ENCODE data around the gene C1orf159.
"Not testable (repeated sequence)": the region's sequence is repeated elsewhere in the genome, so short reads cannot be mapped to it uniquely, and the experiment has no call there.

Gene C1orf159

GRCh38 chr1:1081311-1082238 lies 34.3 kb downstream of the C1orf159 start:
- Histone ChIP-seq H3K4me2 (ENCODE audit: low read length) (no peak overlapping the region), H3K79me1 (ENCODE audit: low read length) (no peaks in the 10 kb centered on the region), H3K36me3 (ENCODE audit: control insufficient read depth, insufficient read depth, low read length) (no peaks in the 10 kb centered on the region), H2BK15ac (replicated peaks; ENCODE audit: low read depth) (no peak overlapping the region), H4K8ac (ENCODE audit: low read depth, low read length) (no peak overlapping the region), H3K23ac (ENCODE audit: low read length) (no peak overlapping the region), H3K4me3 (ENCODE audit: low read length) (no peak overlapping the region), H3K27ac (ENCODE audit: low read depth, low read length) (no peak overlapping the region), H3K18ac (ENCODE audit: low read length) (no peak overlapping the region), H2BK120ac (ENCODE audit: low read depth, low read length) (no peak overlapping the region), H3K4me1 (ENCODE audit: control insufficient read depth, low read depth, low read length) (no peaks in the 10 kb centered on the region), H3K79me2 (ENCODE audit: control insufficient read depth, insufficient read depth, low read length) (no peaks in the 10 kb centered on the region), H4K5ac (ENCODE audit: low read length) (no peak overlapping the region), H3K9ac (ENCODE audit: low read length) (no peak overlapping the region), H3K4ac (ENCODE audit: low read depth, low read length) (no peak overlapping the region), H3K56ac (ENCODE audit: low read length) (no peak overlapping the region), H2BK5ac (ENCODE audit: low read length) (no peak overlapping the region), H2AK5ac (ENCODE audit: low read length) (no peak overlapping the region), H3K27me3 (ENCODE audit: insufficient read depth, low read length, poor library complexity) (no peaks in the 10 kb centered on the region)
- no CpG with 5 or more reads among the region's 52 CpGs for WGBS (ENCODE audit: extremely low coverage, insufficient coverage, low lambda C conversion rate)
- no peak for DNase-seq

GRCh38 chr1:1080951-1081310 lies 35.0 kb downstream of the C1orf159 start:
- no peak overlapping the region for H3K4me3 ChIP-seq (ENCODE audit: low read length)
- H3K56ac ChIP-seq (ENCODE audit: low read length) = no peak overlapping the region
- H3K4me1 ChIP-seq (ENCODE audit: control insufficient read depth, low read depth, low read length) = no peaks in the 10 kb centered on the region
- DNase-seq = peak; percentile 40
- no peak overlapping the region for H2BK120ac ChIP-seq (ENCODE audit: low read depth, low read length)
- no peak overlapping the region for H2AK5ac ChIP-seq (ENCODE audit: low read length)
- no peaks in the 10 kb centered on the region for H3K36me3 ChIP-seq (ENCODE audit: control insufficient read depth, insufficient read depth, low read length)
- H3K79me2 ChIP-seq (ENCODE audit: control insufficient read depth, insufficient read depth, low read length) = no peaks in the 10 kb centered on the region
- no CpG with 5 or more reads among the region's 9 CpGs for WGBS (ENCODE audit: extremely low coverage, insufficient coverage, low lambda C conversion rate)
- H3K27ac ChIP-seq (ENCODE audit: low read depth, low read length) = no peak overlapping the region
- no peak overlapping the region for H2BK15ac ChIP-seq (replicated peaks; ENCODE audit: low read depth)
- no peak overlapping the region for H2BK5ac ChIP-seq (ENCODE audit: low read length)
- H4K8ac ChIP-seq (ENCODE audit: low read depth, low read length) = no peak overlapping the region
- no peak overlapping the region for H3K18ac ChIP-seq (ENCODE audit: low read length)
- no peak overlapping the region for H3K4me2 ChIP-seq (ENCODE audit: low read length)
- H3K4ac ChIP-seq (ENCODE audit: low read depth, low read length) = no peak overlapping the region
- H3K79me1 ChIP-seq (ENCODE audit: low read length) = no peaks in the 10 kb centered on the region
- no peak overlapping the region for H3K9ac ChIP-seq (ENCODE audit: low read length)
- H3K27me3 ChIP-seq (ENCODE audit: insufficient read depth, low read length, poor library complexity) = no peaks in the 10 kb centered on the region
- no peak overlapping the region for H3K23ac ChIP-seq (ENCODE audit: low read length)
- H4K5ac ChIP-seq (ENCODE audit: low read length) = no peak overlapping the region

DNA sequence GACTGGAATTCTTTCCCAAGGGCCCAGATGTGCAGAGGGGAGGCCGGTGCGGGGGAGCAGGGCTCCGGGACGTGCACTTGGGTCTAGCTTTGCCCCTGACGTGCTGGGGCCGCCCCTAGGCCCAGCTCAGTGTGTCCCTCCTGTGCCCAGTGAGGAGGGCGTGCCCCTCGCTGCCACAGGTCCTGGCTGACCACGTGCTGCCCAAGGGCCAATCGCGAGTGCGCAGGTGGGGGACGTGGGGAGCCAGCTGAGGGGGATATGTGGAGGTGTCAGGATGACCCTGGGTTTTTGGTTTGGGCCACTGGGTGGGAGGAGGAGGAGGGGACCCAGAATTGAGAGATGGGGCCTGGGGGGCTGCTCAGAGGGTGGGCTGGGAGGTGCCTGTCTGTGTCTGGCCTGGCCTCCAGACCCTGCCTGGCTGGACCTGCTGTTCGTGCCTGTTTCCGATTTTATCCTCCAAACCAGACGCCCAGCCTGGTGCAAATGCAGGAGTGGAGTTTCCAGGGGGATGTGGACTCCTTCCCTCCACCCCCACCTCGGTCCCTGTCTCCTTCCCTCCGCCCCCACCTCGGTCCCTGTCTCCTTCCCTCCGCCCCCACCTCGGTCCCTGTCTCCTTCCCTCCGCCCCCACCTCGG lies 35.6 kb downstream of the C1orf159 start:
- no peak overlapping the region for H3K4me3 ChIP-seq (ENCODE audit: low read length)

GRCh38 chr1:1079408-1080121 lies 36.3 kb downstream of the C1orf159 start:
- no peak overlapping the region for H2AK5ac ChIP-seq (ENCODE audit: low read length)
- peak; percentile 99 for DNase-seq
- no peaks in the 10 kb centered on the region for H3K27me3 ChIP-seq (ENCODE audit: insufficient read depth, low read length, poor library complexity)
- H3K79me2 ChIP-seq (ENCODE audit: control insufficient read depth, insufficient read depth, low read length) = no peaks in the 10 kb centered on the region
- no peaks in the 10 kb centered on the region for H3K79me1 ChIP-seq (ENCODE audit: low read length)
- peak overlapping the region; percentile 85 for H3K56ac ChIP-seq (ENCODE audit: low read length)
- peak overlapping the region; percentile 7 for H3K27ac ChIP-seq (ENCODE audit: low read depth, low read length)
- H4K5ac ChIP-seq (ENCODE audit: low read length) = no peak overlapping the region
- no peak overlapping the region for H3K23ac ChIP-seq (ENCODE audit: low read length)
- H2BK15ac ChIP-seq (replicated peaks; ENCODE audit: low read depth) = no peak overlapping the region
- no peak overlapping the region for H3K4me3 ChIP-seq (ENCODE audit: low read length)
- no peak overlapping the region for H2BK5ac ChIP-seq (ENCODE audit: low read length)
- no peak overlapping the region for H2BK120ac ChIP-seq (ENCODE audit: low read depth, low read length)
- H3K4me1 ChIP-seq (ENCODE audit: control insufficient read depth, low read depth, low read length) = no peaks in the 10 kb centered on the region
- no peak overlapping the region for H3K18ac ChIP-seq (ENCODE audit: low read length)
- no peak overlapping the region for H4K8ac ChIP-seq (ENCODE audit: low read depth, low read length)
- no peaks in the 10 kb centered on the region for H3K36me3 ChIP-seq (ENCODE audit: control insufficient read depth, insufficient read depth, low read length)
- no CpG with 5 or more reads among the region's 38 CpGs for WGBS (ENCODE audit: extremely low coverage, insufficient coverage, low lambda C conversion rate)
- peak overlapping the region; percentile 58 for H3K9ac ChIP-seq (ENCODE audit: low read length)
- no peak overlapping the region for H3K4ac ChIP-seq (ENCODE audit: low read depth, low read length)
- peak overlapping the region; percentile 55 for H3K4me2 ChIP-seq (ENCODE audit: low read length)

More for the DNA sequence above, 35.6 kb downstream of the C1orf159 start:
- H3K36me3 ChIP-seq (ENCODE audit: control insufficient read depth, insufficient read depth, low read length) = no peaks in the 10 kb centered on the region
- H3K79me1 ChIP-seq (ENCODE audit: low read length) = no peaks in the 10 kb centered on the region
- H3K4ac ChIP-seq (ENCODE audit: low read depth, low read length) = no peak overlapping the region
- H3K79me2 ChIP-seq (ENCODE audit: control insufficient read depth, insufficient read depth, low read length) = no peaks in the 10 kb centered on the region
- H4K5ac ChIP-seq (ENCODE audit: low read length) = no peak overlapping the region
- H2AK5ac ChIP-seq (ENCODE audit: low read length) = no peak overlapping the region
- H3K9ac ChIP-seq (ENCODE audit: low read length) = peak overlapping the region; percentile 46
- no peaks in the 10 kb centered on the region for H3K4me1 ChIP-seq (ENCODE audit: control insufficient read depth, low read depth, low read length)
- no peak overlapping the region for H4K8ac ChIP-seq (ENCODE audit: low read depth, low read length)
- no peak overlapping the region for H2BK15ac ChIP-seq (replicated peaks; ENCODE audit: low read depth)
- H3K23ac ChIP-seq (ENCODE audit: low read length) = no peak overlapping the region
- H3K27ac ChIP-seq (ENCODE audit: low read depth, low read length) = peak overlapping the region; percentile 3
- no peak overlapping the region for H2BK5ac ChIP-seq (ENCODE audit: low read length)
- WGBS (ENCODE audit: extremely low coverage, insufficient coverage, low lambda C conversion rate) = no CpG with 5 or more reads among the region's 23 CpGs
- peak overlapping the region; percentile 56 for H3K4me2 ChIP-seq (ENCODE audit: low read length)
- H2BK120ac ChIP-seq (ENCODE audit: low read depth, low read length) = no peak overlapping the region
- DNase-seq = peak; percentile 94
- H3K56ac ChIP-seq (ENCODE audit: low read length) = peak overlapping the region; percentile 76
- no peak overlapping the region for H3K18ac ChIP-seq (ENCODE audit: low read length)
- no peaks in the 10 kb centered on the region for H3K27me3 ChIP-seq (ENCODE audit: insufficient read depth, low read length, poor library complexity)

GRCh38 chr1:1077396-1077795 lies 38.5 kb downstream of the C1orf159 start:
- H2AK5ac ChIP-seq (ENCODE audit: low read length); H4K5ac ChIP-seq (ENCODE audit: low read length); DNase-seq; H3K79me1 ChIP-seq (ENCODE audit: low read length); H3K9ac ChIP-seq (ENCODE audit: low read length); H3K36me3 ChIP-seq (ENCODE audit: control insufficient read depth, insufficient read depth, low read length); H3K79me2 ChIP-seq (ENCODE audit: control insufficient read depth, insufficient read depth, low read length); H4K8ac ChIP-seq (ENCODE audit: low read depth, low read length); H3K4me1 ChIP-seq (ENCODE audit: control insufficient read depth, low read depth, low read length); H3K4ac ChIP-seq (ENCODE audit: low read depth, low read length); H3K4me2 ChIP-seq (ENCODE audit: low read length); H3K23ac ChIP-seq (ENCODE audit: low read length); H3K18ac ChIP-seq (ENCODE audit: low read length); H3K27ac ChIP-seq (ENCODE audit: low read depth, low read length); H3K27me3 ChIP-seq (ENCODE audit: insufficient read depth, low read length, poor library complexity); H2BK5ac ChIP-seq (ENCODE audit: low read length); H2BK120ac ChIP-seq (ENCODE audit: low read depth, low read length); H2BK15ac ChIP-seq (replicated peaks; ENCODE audit: low read depth); H3K56ac ChIP-seq (ENCODE audit: low read length); H3K4me3 ChIP-seq (ENCODE audit: low read length): not testable (repeated sequence)
- WGBS (ENCODE audit: extremely low coverage, insufficient coverage, low lambda C conversion rate) = no CpG with 5 or more reads among the region's 21 CpGs
